Measurements from ENCODE around the gene SMARCD3.

The SMARCD3 gene

DNA sequence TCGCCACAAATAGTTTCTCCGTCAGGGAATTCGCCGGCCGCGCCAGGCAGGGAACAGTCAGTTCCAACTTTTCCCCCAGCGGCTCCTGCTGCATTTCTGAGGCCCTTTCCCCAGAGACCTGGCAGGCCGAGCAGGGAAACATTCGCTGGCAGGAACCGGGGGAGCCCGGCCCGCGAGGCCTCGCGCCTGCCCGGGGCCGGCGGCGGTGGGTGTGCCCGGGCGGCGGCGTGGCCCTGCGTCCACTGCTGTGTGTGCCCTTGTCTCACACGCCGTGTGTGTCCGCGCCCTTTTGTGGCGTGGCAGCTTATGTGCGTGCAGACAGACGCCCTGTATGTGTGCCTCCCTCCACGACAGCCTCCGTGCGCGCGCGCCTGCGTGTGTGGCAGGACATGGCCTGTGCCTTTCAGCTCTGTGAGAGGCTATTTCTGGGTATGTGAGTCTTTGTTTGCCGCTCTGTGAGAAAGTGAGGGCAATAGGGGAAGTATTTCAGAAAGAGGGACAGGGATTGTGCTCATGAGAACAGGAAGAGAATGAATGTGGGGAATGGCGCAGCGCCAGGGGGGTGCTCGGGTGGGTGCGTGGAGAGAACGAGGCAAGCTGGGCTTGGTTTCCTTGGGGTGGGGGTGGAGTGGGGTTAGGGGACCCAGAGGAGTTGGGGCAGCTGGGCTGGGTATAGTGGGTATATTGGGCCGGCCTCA, 689 bp upstream of the SMARCD3 start:
- peak overlapping the region; percentile 35 for H3K4me3 ChIP-seq (ENCODE audit: low read depth, low read length)

DNA sequence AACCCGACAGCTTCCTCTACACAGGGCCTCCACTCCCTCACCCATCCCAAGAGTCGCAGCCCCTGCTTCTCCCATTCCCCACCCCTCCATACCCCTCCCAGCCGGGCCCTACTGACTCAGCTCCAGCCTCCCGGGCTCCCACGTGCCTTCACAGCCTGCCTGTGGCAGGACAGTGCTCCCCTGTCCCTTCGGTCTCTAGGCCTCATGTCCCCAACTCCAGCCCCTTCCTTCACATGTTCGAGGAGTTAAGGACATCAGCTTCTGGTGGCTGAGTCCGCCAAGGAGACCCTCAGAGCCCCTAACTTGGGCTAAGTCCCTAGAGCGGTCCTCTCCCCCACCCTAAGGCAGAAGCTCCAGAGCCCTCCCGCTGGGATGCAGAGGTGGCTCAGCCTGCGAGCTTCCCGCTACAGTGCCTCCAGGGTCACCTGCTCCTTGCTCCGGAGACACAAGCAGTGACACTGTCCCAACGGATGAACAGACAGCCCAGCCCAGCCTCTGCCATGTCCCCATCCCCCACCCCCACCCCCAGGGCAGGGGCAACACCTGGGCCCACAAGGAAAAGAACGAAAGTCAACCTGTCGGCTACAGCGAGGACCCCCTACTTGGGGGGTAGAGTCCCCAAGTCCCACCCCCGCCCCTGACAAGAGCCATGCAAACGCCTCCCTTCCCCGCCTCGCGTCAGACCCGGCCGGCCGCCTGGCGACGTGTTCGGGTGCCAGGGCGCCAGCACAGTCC, 716 bp downstream of the SMARCD3 start:
- peak overlapping the region; percentile 8 for H3K4me3 ChIP-seq (ENCODE audit: low read depth, low read length)

DNA sequence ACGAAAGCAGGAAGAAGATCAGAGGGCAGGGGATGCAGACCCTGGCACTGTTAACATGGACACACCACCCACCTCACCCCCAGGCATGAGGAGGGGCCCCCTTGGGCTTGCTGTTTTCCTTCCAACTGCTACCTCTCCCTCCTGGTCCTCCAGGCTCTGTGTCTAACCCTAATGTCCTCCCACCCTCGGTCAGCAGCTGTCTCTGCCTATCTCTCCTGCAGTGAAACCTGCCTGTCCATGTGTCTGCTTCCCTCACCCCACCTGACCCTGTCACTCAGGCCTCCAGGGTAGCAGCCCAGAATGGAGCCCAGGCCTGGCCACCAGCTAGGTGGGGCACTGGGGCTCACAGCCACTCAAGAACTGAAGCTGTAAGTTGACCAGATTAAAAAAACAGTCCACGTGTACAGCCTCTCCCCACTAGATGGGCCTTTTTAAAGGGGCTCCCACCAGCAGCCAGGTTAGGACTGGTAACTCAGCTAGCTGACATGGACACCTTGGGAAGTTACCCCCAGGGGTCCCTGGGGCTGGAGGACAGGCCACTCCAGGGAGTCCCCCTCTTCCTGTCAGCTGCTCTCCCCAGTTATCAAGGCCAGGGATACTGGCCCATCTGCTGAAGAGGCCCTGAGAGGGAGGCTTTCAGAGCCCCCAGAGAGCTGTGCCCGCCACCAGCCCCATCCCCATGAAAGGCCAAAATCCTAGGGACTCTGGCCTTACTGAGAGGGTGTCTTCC, 1.5 kb downstream of the SMARCD3 start:
- no peak overlapping the region for H3K4me3 ChIP-seq (ENCODE audit: low read depth, low read length)

- H3K4me3 ChIP-seq (ENCODE audit: low read depth, low read length) = no peak overlapping the region
Observed at GRCh38 chr7:151246102-151246850, 2.2 kb downstream of the SMARCD3 start.

DNA sequence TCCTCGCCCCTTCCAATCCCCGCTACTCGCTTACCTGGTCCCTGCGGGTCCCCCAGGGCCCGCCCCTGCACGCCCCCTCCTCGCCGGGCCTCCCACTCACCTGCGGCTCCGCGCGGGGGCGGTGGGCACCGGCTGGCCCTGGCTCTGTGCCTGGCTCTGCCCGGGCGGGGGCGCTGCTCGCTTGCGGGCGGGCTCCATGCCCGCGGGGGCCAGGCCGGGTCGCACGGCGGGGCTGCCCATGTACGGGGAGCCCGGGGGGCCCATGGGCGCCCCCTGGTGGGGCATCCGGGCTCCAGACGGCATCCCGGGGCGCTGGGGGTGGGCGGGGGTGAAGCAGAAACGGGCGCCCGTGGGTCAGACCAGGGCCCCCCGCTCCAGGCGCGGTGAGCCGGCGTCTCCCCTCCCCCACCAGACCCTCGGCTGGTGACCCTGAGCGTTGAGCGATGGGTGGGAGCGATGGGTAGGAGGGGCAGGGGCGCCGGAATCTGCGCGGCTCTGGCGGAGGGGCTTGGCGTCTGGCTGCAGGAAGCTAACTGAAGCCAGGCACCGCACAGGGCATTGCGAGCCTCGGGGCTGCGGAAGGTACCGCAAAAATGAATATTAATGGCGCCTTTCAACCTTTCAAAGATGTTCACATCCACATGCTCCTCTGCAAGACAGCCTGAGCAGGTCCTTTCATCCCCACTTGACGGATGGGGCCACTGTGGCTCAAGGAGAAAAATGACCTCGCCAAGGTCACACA, 3.0 kb downstream of the SMARCD3 start:
- peak overlapping the region; percentile 27 for H3K4me3 ChIP-seq (ENCODE audit: low read depth, low read length)

GRCh38 chr7:151244841-151245346, 3.6 kb downstream of the SMARCD3 start:
- H3K4me3 ChIP-seq (ENCODE audit: low read depth, low read length) = peak overlapping the region; percentile 17

- H3K4me3 ChIP-seq (ENCODE audit: low read depth, low read length) = no peak overlapping the region
Observed at GRCh38 chr7:151244196-151244840, 4.2 kb downstream of the SMARCD3 start.

- no peak overlapping the region for H3K4me3 ChIP-seq (ENCODE audit: low read depth, low read length)
Observed at GRCh38 chr7:151243408-151244195, 4.9 kb downstream of the SMARCD3 start.

DNA sequence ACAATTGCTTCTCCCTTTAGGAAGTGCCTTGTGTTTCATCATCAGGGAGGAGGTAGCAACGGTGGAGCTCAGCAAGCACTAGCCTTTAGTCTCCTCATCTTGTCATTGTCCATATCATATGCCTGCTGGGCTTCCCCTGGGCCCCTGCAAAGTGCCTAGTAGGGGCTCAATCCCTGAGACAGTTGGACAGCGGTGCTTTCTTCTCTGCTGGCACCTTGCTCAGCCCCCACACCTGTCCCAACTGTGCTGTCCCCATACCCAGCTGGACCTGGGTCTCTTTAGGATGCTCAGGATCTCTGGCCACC, 5.5 kb downstream of the SMARCD3 start:
- no peak overlapping the region for H3K4me3 ChIP-seq (ENCODE audit: low read depth, low read length)

- H3K4me3 ChIP-seq (ENCODE audit: low read depth, low read length) = no peak overlapping the region
Observed at GRCh38 chr7:151242159-151243044, 6.1 kb downstream of the SMARCD3 start.

DNA sequence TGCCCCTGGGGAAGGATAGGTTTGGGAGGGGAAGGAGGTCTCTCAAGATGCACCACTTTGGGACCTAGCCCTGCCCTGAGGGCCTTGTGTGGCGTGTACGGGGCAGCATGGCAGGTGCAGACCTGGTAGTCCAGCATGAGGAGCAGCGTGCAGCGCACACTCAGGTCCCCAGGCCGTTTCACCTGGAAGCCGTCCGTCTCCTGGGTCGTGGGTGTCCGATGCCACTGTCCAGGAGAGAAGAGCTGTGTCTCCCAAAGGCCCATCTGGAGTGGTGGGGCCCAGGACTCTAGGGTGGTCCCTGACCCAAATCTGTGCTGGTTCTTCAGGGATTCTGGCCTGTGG, 6.8 kb downstream of the SMARCD3 start:
- H3K4me3 ChIP-seq (ENCODE audit: low read depth, low read length) = no peak overlapping the region

DNA sequence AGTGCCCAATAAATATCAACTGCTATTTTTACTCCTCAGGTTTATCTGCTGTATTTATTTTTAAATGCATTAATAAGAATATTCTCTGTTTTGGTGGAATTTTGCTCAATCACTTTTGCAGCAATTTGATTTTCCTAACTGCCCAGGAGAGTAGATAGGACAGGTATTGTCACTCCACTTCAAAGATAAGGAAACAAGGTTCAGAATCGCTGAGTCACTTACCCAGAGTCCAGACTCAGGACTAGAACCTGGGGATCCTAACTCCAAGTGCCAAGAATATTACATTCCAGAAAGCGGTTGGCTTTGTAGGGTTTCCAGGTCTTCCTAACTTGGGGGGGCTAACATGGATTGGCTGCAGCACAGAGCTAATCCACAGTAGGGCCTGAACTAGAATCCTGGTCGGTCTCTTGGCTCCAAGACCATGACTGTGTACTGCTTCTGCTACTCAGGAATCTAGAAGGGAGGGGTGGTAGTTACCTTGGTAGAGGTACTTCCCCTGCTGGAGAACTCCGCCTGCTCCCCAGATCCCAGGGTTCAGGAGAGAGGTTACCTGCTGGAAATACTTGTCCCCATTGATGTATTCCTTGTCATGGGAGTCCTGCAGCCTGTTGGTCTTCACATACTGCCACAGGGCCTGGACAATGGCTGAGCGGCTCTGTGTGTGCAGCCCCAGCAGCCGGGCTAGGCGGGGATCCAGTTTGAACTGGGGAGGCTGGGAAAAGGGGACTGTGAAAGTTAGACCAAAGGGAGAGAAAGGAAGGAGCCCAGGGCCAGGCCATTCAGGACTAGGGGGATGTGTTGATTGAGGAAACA, 7.3 kb downstream of the SMARCD3 start:
- no peak overlapping the region for H3K4me3 ChIP-seq (ENCODE audit: low read depth, low read length)

DNA sequence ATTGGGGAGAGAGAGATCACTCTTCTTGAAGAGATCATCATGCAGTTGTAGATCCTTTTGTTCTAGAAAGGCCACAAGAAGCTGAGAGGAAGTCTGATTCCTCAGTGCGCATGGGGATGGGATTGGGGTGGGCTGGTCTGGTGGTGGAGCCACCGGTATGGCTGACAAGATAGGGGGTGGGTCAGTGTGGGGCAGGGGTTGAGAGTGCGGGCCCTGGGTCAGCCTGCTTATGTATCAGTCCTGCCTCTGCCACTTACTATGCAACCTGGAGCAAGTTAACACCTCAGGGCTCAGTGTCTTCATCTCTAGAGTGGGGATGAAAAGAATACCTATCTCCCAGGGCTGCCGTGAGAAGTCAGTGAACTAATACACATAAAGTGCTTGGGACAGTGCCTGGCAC, 8.0 kb downstream of the SMARCD3 start:
- no peak overlapping the region for H3K4me3 ChIP-seq (ENCODE audit: low read depth, low read length)

DNA sequence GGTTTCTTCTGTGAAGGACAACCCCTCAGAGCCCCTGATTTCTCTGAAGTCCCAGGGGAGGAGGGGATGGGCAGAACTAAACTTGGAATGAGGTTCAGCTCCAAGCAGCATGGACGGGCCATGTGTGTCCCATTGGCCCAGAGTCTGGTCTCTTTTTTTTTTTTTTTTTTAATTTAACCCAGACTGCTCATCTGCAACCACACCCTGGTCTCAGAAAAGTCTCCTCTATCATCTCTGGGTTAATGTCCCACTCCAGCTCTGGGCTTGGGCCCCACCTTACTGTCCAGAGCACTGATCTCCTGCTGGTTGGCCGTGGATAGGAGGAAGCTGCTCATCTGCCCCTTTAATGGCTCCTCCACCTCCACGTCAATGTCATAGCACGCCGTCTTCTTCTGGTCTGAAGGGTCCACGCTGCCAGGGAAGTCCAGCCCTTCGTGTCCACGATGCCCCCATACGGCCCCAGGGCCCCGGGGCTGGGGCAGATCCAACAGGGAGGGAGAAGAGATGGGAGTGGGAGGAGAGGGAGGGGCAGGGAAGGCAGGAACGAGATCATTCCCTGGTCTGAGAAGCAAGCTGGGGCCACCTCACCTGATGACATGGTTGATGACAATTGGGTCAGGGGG, 8.5 kb downstream of the SMARCD3 start:
- no peak overlapping the region for H3K4me3 ChIP-seq (ENCODE audit: low read depth, low read length)

GRCh38 chr7:151238924-151239836, 9.3 kb downstream of the SMARCD3 start:
- no peak overlapping the region for H3K4me3 ChIP-seq (ENCODE audit: low read depth, low read length)

DNA sequence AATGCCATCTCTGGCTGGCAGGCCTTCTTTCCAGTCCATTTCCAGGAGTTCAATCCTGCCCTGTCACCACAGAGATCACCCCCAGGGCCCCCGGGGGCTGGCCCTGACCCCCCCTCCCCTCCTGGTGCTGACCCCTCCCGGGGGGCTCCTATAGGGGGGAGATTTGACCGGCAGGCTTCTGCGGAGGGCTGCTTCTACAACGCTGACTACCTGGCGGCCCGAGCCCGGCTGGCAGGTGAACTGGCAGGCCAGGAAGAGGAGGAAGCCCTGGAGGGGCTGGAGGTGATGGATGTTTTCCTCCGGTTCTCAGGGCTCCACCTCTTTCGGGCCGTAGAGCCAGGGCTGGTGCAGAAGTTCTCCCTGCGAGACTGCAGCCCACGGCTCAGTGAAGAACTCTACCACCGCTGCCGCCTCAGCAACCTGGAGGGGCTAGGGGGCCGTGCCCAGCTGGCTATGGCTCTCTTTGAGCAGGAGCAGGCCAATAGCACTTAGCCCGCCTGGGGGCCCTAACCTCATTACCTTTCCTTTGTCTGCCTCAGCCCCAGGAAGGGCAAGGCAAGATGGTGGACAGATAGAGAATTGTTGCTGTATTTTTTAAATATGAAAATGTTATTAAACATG, 10.2 kb downstream of the SMARCD3 start:
- no peak overlapping the region for H3K4me3 ChIP-seq (ENCODE audit: low read depth, low read length)

Data from iPS-11a (cell line).